Endothelial cell of umbilical vein (primary cell): ENCODE results near the gene ARSB. TPM values are rescaled to one million over a fixed set of nuclear protein-coding genes. Genes with fewer than 3 reads are reported as not detected.

ENCODE experiments used
- BruUV-seq: library from RNA; stranded (reverse); fragments of 400-500 nt; replicated peaks from 2 replicates; lab custom pipeline; 2021; lab: Mats Ljungman, UMichigan
- CTCF ChIA-PET: fragments of 300-600, 350-600 bp; sonication (Branson Sonifier 250); formaldehyde crosslinking; loops from one replicate; lab custom pipeline; 2021; ENCODE audit warnings: antibody characterized with exemption, inconsistent platforms; lab: Charles Lee
- POLR2A ChIA-PET: fragments of 300-600, 350-600 bp; sonication (Branson Sonifier 250); formaldehyde crosslinking; loops from one replicate; lab custom pipeline; 2021; ENCODE audit warnings: antibody characterized with exemption, inconsistent platforms; lab: Charles Lee
- DNase-seq: peaks from one replicate; pipeline ENCODE4 v3.0.0-alpha.2; 2011; ENCODE audit warnings: low read depth, low spot score
- FAIRE-seq: peaks from 2 replicates; lab custom pipeline; 2011; peaks lifted over from hg19 to GRCh38; lab: Jason Lieb, UNC
- H2AFZ ChIP-seq: 2 replicates; pipeline ENCODE4 v1.6.0; 2012; ENCODE audit warnings: low read depth, low read length, control low read depth, inconsistent platforms
- H3K27ac ChIP-seq: 2 replicates; pipeline ENCODE4 v1.5.1; 2011; ENCODE audit warnings: low read depth, mild to moderate bottlenecking, control low read depth, low read length, moderate library complexity; ENCODE audit not compliant: insufficient read depth
- H3K27me3 ChIP-seq, 2 experiments: 2 replicates each; pipeline versions ENCODE4 v1.6.0 to v1.6.1; 2011; ENCODE audit warnings: low read length in 2 of 2, mixed read lengths in 1 of 2; ENCODE audit not compliant: control insufficient read depth in 2 of 2, insufficient read depth in 2 of 2
- H3K36me3 ChIP-seq, 2 experiments: 2 replicates in 1 of 2; 3 replicates in 1 of 2; pipeline ENCODE4 v1.5.1; 2011; ENCODE audit warnings: low read length in 2 of 2, mild to moderate bottlenecking in 1 of 2, moderate library complexity in 1 of 2; ENCODE audit not compliant: control insufficient read depth in 2 of 2, insufficient read depth in 2 of 2; ENCODE audit errors: extremely low read depth in 1 of 2
- H3K4me1 ChIP-seq: 3 replicates; pipeline ENCODE4 v1.5.1; 2011; ENCODE audit warnings: mild to moderate bottlenecking, low read length; ENCODE audit not compliant: control insufficient read depth, insufficient read depth; ENCODE audit errors: extremely low read depth
- H3K4me2 ChIP-seq: 2 replicates; pipeline ENCODE4 v1.6.1; 2011; ENCODE audit warnings: low read length, control low read depth, mixed read lengths; ENCODE audit not compliant: insufficient read depth
- H3K4me3 ChIP-seq, 3 experiments: fragments of 200-600 bp in 1 of 3; sonication (generic), shearing (Covaris generic) in 1 of 3; replicated peaks in 1 of 3; 2 replicates each; pipeline ENCODE4 v1.5.1; 2011 to 2016; ENCODE audit warnings: control low read depth in 3 of 3, low read length in 3 of 3, mild to moderate bottlenecking in 2 of 3, inconsistent platforms in 1 of 3, low read depth in 1 of 3, moderate library complexity in 1 of 3; ENCODE audit not compliant: insufficient read depth in 1 of 3
- H3K79me2 ChIP-seq: 2 replicates; pipeline ENCODE4 v1.6.0; 2012; ENCODE audit warnings: low read length, inconsistent platforms; ENCODE audit not compliant: control insufficient read depth, insufficient read depth
- H3K9ac ChIP-seq: replicated peaks from 2 replicates; pipeline ENCODE3; 2011; ENCODE audit warnings: low read length, control low read depth; ENCODE audit not compliant: insufficient read depth; ENCODE audit errors: extremely low read depth
- H3K9me1 ChIP-seq: replicated peaks from 3 replicates; pipeline ENCODE4 v1.6.0; 2011; ENCODE audit warnings: mild to moderate bottlenecking, low read length; ENCODE audit not compliant: control insufficient read depth, insufficient read depth; ENCODE audit errors: extremely low read depth
- H3K9me3 ChIP-seq: replicated peaks from 2 replicates; pipeline ENCODE4 v1.5.1; 2012; ENCODE audit warnings: low read length, inconsistent platforms; ENCODE audit not compliant: control insufficient read depth, insufficient read depth
- H4K20me1 ChIP-seq: replicated peaks from 2 replicates; pipeline ENCODE3; 2011; ENCODE audit warnings: mild to moderate bottlenecking, low read length; ENCODE audit not compliant: control insufficient read depth, insufficient read depth; ENCODE audit errors: extremely low read depth
- EZH2 ChIP-seq: IDR thresholded peaks from 2 replicates; pipeline ENCODE4 v1.6.1; 2012; ENCODE audit warnings: borderline replicate concordance, low read depth, mild to moderate bottlenecking, moderate library complexity, low read length, inconsistent platforms; ENCODE audit not compliant: severe bottlenecking
- FOS ChIP-seq: IDR thresholded peaks from 2 replicates; pipeline ENCODE4 v1.6.1; 2011; ENCODE audit warnings: mild to moderate bottlenecking, low read length, moderate library complexity, borderline replicate concordance; ENCODE audit not compliant: insufficient read depth
- GATA2 ChIP-seq: IDR thresholded peaks from 2 replicates; pipeline ENCODE4 v1.7.0; 2011; ENCODE audit warnings: low read depth, mild to moderate bottlenecking, moderate library complexity, mixed read lengths, low read length; ENCODE audit not compliant: insufficient read length, insufficient read depth
- JUN ChIP-seq: IDR thresholded peaks from 2 replicates; pipeline ENCODE4 v1.6.1; 2011; ENCODE audit warnings: borderline replicate concordance, low read depth; ENCODE audit not compliant: insufficient read length, insufficient read depth
- MYC ChIP-seq: IDR thresholded peaks from one replicate; pipeline ENCODE4 v1.6.1; 2011; ENCODE audit warnings: mild to moderate bottlenecking, low read depth, low read length
- POLR2A ChIP-seq: IDR thresholded peaks from 2 replicates; pipeline ENCODE4 v1.6.1; 2012; ENCODE audit warnings: low read depth, mild to moderate bottlenecking, control low read depth, low read length
- POLR2AphosphoS5 ChIP-seq: IDR thresholded peaks from 2 replicates; pipeline ENCODE4 v1.6.1; 2012; ENCODE audit warnings: low read depth, mild to moderate bottlenecking, control low read depth, low read length, moderate library complexity; ENCODE audit not compliant: insufficient read depth
- dilution Hi-C: fragments of 300-500 bp; cut with MboI; formaldehyde crosslinking; loops from one replicate; pipeline ENCODE4 v1.15.0; 2019; ENCODE audit warnings: low sequenced_read_pairs; ENCODE audit not compliant: extremely low pct_ligation_motif_present
- intact Hi-C: fragments of 100-400 bp; cut with micrococcal nuclease; formaldehyde crosslinking; loops from one replicate; pipeline ENCODE4 v1.10.0; 2022
- polyA plus RNA-seq, 4 experiments: library from polyadenylated mRNA; depleted of rRNA in 3 of 4; stranded (reverse) in 3 of 4; unstranded in 1 of 4; fragments of >200 nt; gene quantifications; 2 replicates each; pipeline versions ENCODE4 v1.2.1 to v1.2.3, GENCODE V29; 2011 to 2012; ENCODE audit warnings: missing spikeins in 1 of 4
- total RNA-seq: library from RNA; stranded (reverse); gene quantifications from 2 replicates; pipeline ENCODE4 v1.2.3, GENCODE V29; 2021
- TF ChIP-seq, protein P1 (sequence below), 2 donors: IDR thresholded peaks; 1 replicate in 1 of 2; 2 replicates in 1 of 2; pipeline ENCODE4 v1.5.1; 2011; ENCODE audit warnings: low read length in 2 of 2, mild to moderate bottlenecking in 2 of 2, moderate library complexity in 2 of 2, control low read depth in 1 of 2, inconsistent platforms in 1 of 2, low read depth in 1 of 2; ENCODE audit not compliant: insufficient read depth in 1 of 2; ENCODE audit errors: extremely low read depth in 1 of 2
- TF ChIP-seq, protein P2 (sequence below): IDR thresholded peaks from 2 replicates; pipeline ENCODE4 v1.6.1; 2011; ENCODE audit not compliant: insufficient read depth, insufficient read length

Gene ARSB
- total and polyA plus RNA-seq, 2 donors (not counting 3 experiments of a cell fraction or from before 2014, with no cell fraction given) = 17.2 to 25.8 TPM

- CTCF ChIA-PET = interaction anchor here (0.9 kb wide), 1 partner anchor 46 kb away, joined by 4 read pairs; no protein-coding TSS in a partner anchor
Observed at GRCh38 chr5:78779262-78779661, 205.8 kb downstream of the ARSB start.

More at GRCh38 chr5:78779262-78779661, 205.8 kb downstream of the ARSB start:
- H4K20me1 ChIP-seq = no peaks in the 10 kb centered on the region
- no peak overlapping the region for H3K4me3 ChIP-seq
- POLR2A ChIA-PET = no interaction called here
- no peaks in the 10 kb centered on the region for H3K36me3 ChIP-seq
- no peaks in the 10 kb centered on the region for H3K27me3 ChIP-seq
- H3K27ac ChIP-seq = peak overlapping the region; percentile 10
- H3K9ac ChIP-seq = no peak overlapping the region
- no peaks in the 10 kb centered on the region for H3K9me1 ChIP-seq
- H3K79me2 ChIP-seq = no peaks in the 10 kb centered on the region
- TF ChIP-seq POLR2AphosphoS5 (no peak), GATA2 (no peak), FOS (no peak), JUN (no peak), MYC (no peak), POLR2A (no peak), EZH2 (no peak)
- TF ChIP-seq, protein P1, sequence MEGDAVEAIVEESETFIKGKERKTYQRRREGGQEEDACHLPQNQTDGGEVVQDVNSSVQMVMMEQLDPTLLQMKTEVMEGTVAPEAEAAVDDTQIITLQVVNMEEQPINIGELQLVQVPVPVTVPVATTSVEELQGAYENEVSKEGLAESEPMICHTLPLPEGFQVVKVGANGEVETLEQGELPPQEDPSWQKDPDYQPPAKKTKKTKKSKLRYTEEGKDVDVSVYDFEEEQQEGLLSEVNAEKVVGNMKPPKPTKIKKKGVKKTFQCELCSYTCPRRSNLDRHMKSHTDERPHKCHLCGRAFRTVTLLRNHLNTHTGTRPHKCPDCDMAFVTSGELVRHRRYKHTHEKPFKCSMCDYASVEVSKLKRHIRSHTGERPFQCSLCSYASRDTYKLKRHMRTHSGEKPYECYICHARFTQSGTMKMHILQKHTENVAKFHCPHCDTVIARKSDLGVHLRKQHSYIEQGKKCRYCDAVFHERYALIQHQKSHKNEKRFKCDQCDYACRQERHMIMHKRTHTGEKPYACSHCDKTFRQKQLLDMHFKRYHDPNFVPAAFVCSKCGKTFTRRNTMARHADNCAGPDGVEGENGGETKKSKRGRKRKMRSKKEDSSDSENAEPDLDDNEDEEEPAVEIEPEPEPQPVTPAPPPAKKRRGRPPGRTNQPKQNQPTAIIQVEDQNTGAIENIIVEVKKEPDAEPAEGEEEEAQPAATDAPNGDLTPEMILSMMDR (IDR thresholded peaks at IDR 0.05; ENCODE audit: extremely low read depth in 1 of 2, insufficient read depth in 1 of 2, low read depth in 1 of 2, low read length in 2 of 2) = no peak
- TF ChIP-seq, protein P2, sequence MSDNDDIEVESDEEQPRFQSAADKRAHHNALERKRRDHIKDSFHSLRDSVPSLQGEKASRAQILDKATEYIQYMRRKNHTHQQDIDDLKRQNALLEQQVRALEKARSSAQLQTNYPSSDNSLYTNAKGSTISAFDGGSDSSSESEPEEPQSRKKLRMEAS = no peak
- dilution Hi-C loops = no loop called here
- H2AFZ ChIP-seq = no peak overlapping the region
- intact Hi-C loops = no loop called here
- FAIRE-seq (no peak), DNase-seq (no peak)
- H3K9me3 ChIP-seq = no peaks in the 10 kb centered on the region
- BruUV-seq = no TSS peak
- H3K4me2 ChIP-seq = no peak overlapping the region
- peaks cover 14% of the 10 kb centered on the region for H3K4me1 ChIP-seq
